Activated CD4-positive, alpha-beta T cell treated with anti-CD3 and anti-CD28 coated beads for 36 hours (primary cell): ENCODE data around the gene VPS13D. TPM values are rescaled to one million over a fixed set of nuclear protein-coding genes. Genes with fewer than 3 reads are reported as not detected.

ENCODE experiments used
- ATAC-seq: fragments of 200-7000 bp; cut with Tn5 transposase; one replicate; pipeline ENCODE4 v1.10.0; 2021; ENCODE audit warnings: mild to moderate bottlenecking, moderate library complexity
- CTCF ChIA-PET: fragments of 350-600 bp; sonication (Branson Sonifier 250); formaldehyde crosslinking; loops from one replicate; lab custom pipeline; 2021; ENCODE audit warnings: antibody characterized with exemption; lab: Charles Lee
- POLR2A ChIA-PET: fragments of 350-600 bp; sonication (Branson Sonifier 250); formaldehyde crosslinking; loops from one replicate; lab custom pipeline; 2021; ENCODE audit warnings: antibody characterized with exemption, inconsistent platforms; lab: Charles Lee
- DNase-seq: peaks from one replicate; pipeline ENCODE4 v3.0.0-alpha.2; 2020
- H3K27ac Mint-ChIP-seq: one replicate; pipeline ENCODE4 v1.8.0; 2021; ENCODE audit warnings: mixed read lengths
- H3K27me3 Mint-ChIP-seq: one replicate; pipeline ENCODE4 v1.8.0; 2021; ENCODE audit warnings: mixed read lengths
- H3K36me3 Mint-ChIP-seq: one replicate; pipeline ENCODE4 v1.8.0; 2021; ENCODE audit warnings: low read depth, mixed read lengths
- H3K4me1 Mint-ChIP-seq: one replicate; pipeline ENCODE4 v1.8.0; 2021; ENCODE audit warnings: mixed read lengths
- H3K4me3 Mint-ChIP-seq: one replicate; pipeline ENCODE4 v1.8.0; 2021; ENCODE audit warnings: mild to moderate bottlenecking, moderate library complexity, mixed read lengths
- H3K9me3 Mint-ChIP-seq: one replicate; pipeline ENCODE4 v1.8.0; 2021; ENCODE audit warnings: low read depth, mixed read lengths
- intact Hi-C, 2 experiments: fragments of 100-400 bp; cut with DNase I in 1 of 2; cut with micrococcal nuclease in 1 of 2; formaldehyde crosslinking; loops; one replicate each; pipeline versions ENCODE4 v1.14.2 to v1.15.1; 2022 to 2024; cut with DNase I, micrococcal nuclease
- microRNA-seq: library from miRNA; unstranded; fragments of <30 nt; microRNA quantifications from one replicate; pipeline ENCODE4 v1.2.0, GENCODE V29; 2021; ENCODE audit warnings: borderline replicate concordance
- total RNA-seq, 2 experiments: library from RNA; stranded (reverse); gene quantifications; one replicate each; pipeline ENCODE4 v1.2.3, GENCODE V29; 2021

VPS13D gene
- total RNA-seq, 2 experiments from 2014 or later: 20.6 to 22.9 TPM

- no peak for DNase-seq
- Mint-ChIP-seq H3K27me3 (no peaks in the 10 kb centered on the region), H3K27ac (no peak overlapping the region), H3K9me3 (peaks cover 24% of the 10 kb centered on the region), H3K4me1 (no peaks in the 10 kb centered on the region), H3K36me3 (peaks cover 20% of the 10 kb centered on the region), H3K4me3 (no peak overlapping the region)
- no peak for ATAC-seq
- ChIA-PET CTCF (interaction anchor here (0.7 kb wide), 2 partner anchors 8 to 20 kb away, joined by 3 to 4 read pairs; no protein-coding TSS in a partner anchor), POLR2A (no interaction called here)
- intact Hi-C loops: no loop called here
Measured at GRCh38 chr1:12561121-12561520, 331.3 kb downstream of the VPS13D start.

Small RNAs within 50 kb of the gene (microRNA-seq; reads per million reads assigned to microRNA genes)
- 1.1 reads per million for gene MIR4632

Other genes starting within 250 kb of the VPS13D start
- 10 to 100 TPM; 52.5 to 71.6 TPM for gene MFN2, start 249.6 kb upstream of the VPS13D start, total RNA-seq
- gene MIIP, start 210.5 kb upstream of the VPS13D start, total RNA-seq: 10 to 100 TPM; 30.2 to 31.5 TPM
- 10 to 100 TPM; 15.7 to 16.3 TPM for gene TNFRSF8, start 166.7 kb upstream of the VPS13D start, total RNA-seq
- gene TNFRSF1B, start 63.0 kb upstream of the VPS13D start, total RNA-seq: 100 to 1,000 TPM; 107 to 116 TPM